HepG2 (cell line): ENCODE data around the gene ARHGDIA. TPM values are rescaled to one million over a fixed set of nuclear protein-coding genes. Genes with fewer than 3 reads are reported as not detected.

Experiments
- ATAC-seq: fragments of 200-7000 bp; cut with Tn5 transposase; 3 replicates; pipeline ENCODE4 v1.9.1; 2020; ENCODE audit warnings: mild to moderate bottlenecking, moderate library complexity
- BruUV-seq: library from RNA; stranded (reverse); fragments of 400-500 nt; replicated peaks from 2 replicates; lab custom pipeline; 2021; lab: Mats Ljungman, UMichigan
- CTCF ChIA-PET: fragments of 300-600 bp; formaldehyde crosslinking; extraction: SDS; loops from one replicate; lab custom pipeline; 2021; ENCODE audit warnings: low total read pairs, inconsistent platforms, low intra/inter-chr PET ratio; lab: Yijun Ruan, JAX
- POLR2A ChIA-PET: fragments of 350-600 bp; sonication (Branson Sonifier 250); formaldehyde crosslinking; loops from one replicate; lab custom pipeline; 2020; ENCODE audit warnings: antibody characterized with exemption, inconsistent platforms; lab: Yijun Ruan, JAX
- DNase-seq: peaks from one replicate; pipeline ENCODE4 v3.0.0-alpha.2; 2015; ENCODE audit warnings: low spot score
- FAIRE-seq: peaks from 3 replicates; lab custom pipeline; 2011; peaks lifted over from hg19 to GRCh38; lab: Jason Lieb, UNC
- H2AFZ ChIP-seq: one replicate; pipeline ENCODE4 v1.6.1; 2011; ENCODE audit warnings: low read length, inconsistent platforms
- H3K27ac ChIP-seq: fragments of 300-600 bp; 3 replicates; pipeline ENCODE4 v1.8.0; 2011; ENCODE audit warnings: mixed run types, mild to moderate bottlenecking, mixed read lengths, low read length, inconsistent platforms; ENCODE audit not compliant: insufficient read depth; ENCODE audit errors: extremely low read length
- H3K27me3 ChIP-seq, 2 experiments: fragments of 200-600 bp in 1 of 2; 2 replicates in 1 of 2; 3 replicates in 1 of 2; pipeline versions ENCODE4 v1.6.0 to v1.8.0; 2011; ENCODE audit warnings: low read length in 2 of 2, mild to moderate bottlenecking in 2 of 2, moderate library complexity in 2 of 2, inconsistent platforms in 1 of 2; ENCODE audit not compliant: insufficient read depth in 2 of 2, control insufficient read depth in 1 of 2
- H3K36me3 ChIP-seq, 2 experiments: fragments of 200-600 bp in 1 of 2; replicated peaks in 1 of 2; 2 replicates in 1 of 2; 3 replicates in 1 of 2; pipeline versions ENCODE4 v1.5.1 to v1.8.0; 2011; ENCODE audit warnings: low read length in 2 of 2, inconsistent platforms in 1 of 2; ENCODE audit not compliant: insufficient read depth in 2 of 2, control insufficient read depth in 1 of 2
- H3K4me1 ChIP-seq: 2 replicates; pipeline ENCODE4 v1.5.1; 2012; ENCODE audit warnings: low read length, inconsistent platforms; ENCODE audit not compliant: insufficient read depth
- H3K4me2 ChIP-seq: 2 replicates; pipeline ENCODE4 v1.6.0; 2011; ENCODE audit warnings: low read depth, low read length, inconsistent platforms
- H3K4me3 ChIP-seq, 3 experiments: fragments of 200-600 bp in 1 of 3; sonication (generic), shearing (Covaris generic) in 1 of 3; replicated peaks in 1 of 3; 2 replicates each; pipeline ENCODE4 v1.5.1; 2011 to 2016; ENCODE audit warnings: low read length in 3 of 3, inconsistent platforms in 2 of 3, low read depth in 2 of 3, mild to moderate bottlenecking in 2 of 3, control low read depth in 1 of 3, mixed read lengths in 1 of 3; ENCODE audit not compliant: insufficient read depth in 1 of 3
- H3K79me2 ChIP-seq: one replicate; pipeline ENCODE4 v1.6.1; 2011; ENCODE audit warnings: low read length, inconsistent platforms; ENCODE audit not compliant: insufficient read depth
- H3K9ac ChIP-seq: 2 replicates; pipeline ENCODE4 v1.6.0; 2011; ENCODE audit warnings: mild to moderate bottlenecking, low read depth, low read length, inconsistent platforms; ENCODE audit not compliant: insufficient read depth
- H3K9me3 ChIP-seq: 2 replicates; pipeline ENCODE4 v1.5.1; 2012; ENCODE audit warnings: mild to moderate bottlenecking, low read length
- H4K20me1 ChIP-seq: 2 replicates; pipeline ENCODE4 v1.6.0; 2011; ENCODE audit warnings: inconsistent platforms, mild to moderate bottlenecking, low read length, moderate library complexity; ENCODE audit not compliant: insufficient read depth
- ATF2 ChIP-seq: sonication (generic); formaldehyde crosslinking; IDR thresholded peaks from 2 replicates; pipeline ENCODE4 v1.4.0; 2020; ENCODE audit warnings: missing genetic modification reagents
- CSRNP2 ChIP-seq: sonication (generic); formaldehyde crosslinking; conservative IDR thresholded peaks from 2 replicates; pipeline ENCODE4 v1.8.0; 2022; ENCODE audit warnings: low read depth, missing genetic modification reagents
- FOSL2 ChIP-seq: sonication (generic); formaldehyde crosslinking; IDR thresholded peaks from 2 replicates; pipeline ENCODE4 v1.4.0; 2020; ENCODE audit warnings: missing genetic modification reagents
- FOXO1 ChIP-seq: sonication (generic); formaldehyde crosslinking; IDR thresholded peaks from 2 replicates; pipeline ENCODE4 v1.4.0; 2020; ENCODE audit warnings: missing genetic modification reagents
- GLMP ChIP-seq: sonication (generic); formaldehyde crosslinking; IDR thresholded peaks from 2 replicates; pipeline ENCODE4 v1.9.0; 2021; ENCODE audit warnings: missing genetic modification reagents, mild to moderate bottlenecking, borderline replicate concordance
- HNRNPL ChIP-seq: fragments of 200-400 bp; formaldehyde crosslinking; IDR thresholded peaks from 2 replicates; pipeline ENCODE4 v1.6.1; 2017; ENCODE audit warnings: mild to moderate bottlenecking, low read depth, low read length
- KLF13 ChIP-seq: sonication (generic); formaldehyde crosslinking; IDR thresholded peaks from 2 replicates; pipeline ENCODE4 v1.4.0; 2020; ENCODE audit warnings: mild to moderate bottlenecking, missing genetic modification reagents
- LBX2 ChIP-seq: sonication (generic); formaldehyde crosslinking; IDR thresholded peaks from 2 replicates; pipeline ENCODE4 v1.5.0; 2020; ENCODE audit warnings: missing genetic modification reagents, mild to moderate bottlenecking, borderline replicate concordance
- MXD1 ChIP-seq: sonication (generic); formaldehyde crosslinking; IDR thresholded peaks from 2 replicates; pipeline ENCODE4 v1.4.0; 2020; ENCODE audit warnings: mild to moderate bottlenecking, missing genetic modification reagents
- NFIB ChIP-seq: sonication (generic); formaldehyde crosslinking; IDR thresholded peaks from 2 replicates; pipeline ENCODE4 v1.9.0; 2021; ENCODE audit warnings: missing genetic modification reagents, mild to moderate bottlenecking, borderline replicate concordance
- PHF8 ChIP-seq: sonication (generic); formaldehyde crosslinking; IDR thresholded peaks from 2 replicates; pipeline ENCODE4 v1.5.0; 2020; ENCODE audit warnings: missing genetic modification reagents
- SALL1 ChIP-seq: sonication (generic); formaldehyde crosslinking; IDR thresholded peaks from 2 replicates; pipeline ENCODE4 v1.8.0; 2022; ENCODE audit warnings: mild to moderate bottlenecking, missing genetic modification reagents
- SP1 ChIP-seq, 2 experiments: fragments of 450-650 bp in 1 of 2; sonication (generic) in 1 of 2; formaldehyde crosslinking in 1 of 2; IDR thresholded peaks; 2 replicates each; pipeline versions ENCODE4 v1.4.0 to v1.6.1; 2016 to 2020; ENCODE audit warnings: missing genetic modification reagents in 1 of 2
- ZNF205 ChIP-seq: IDR thresholded peaks from 2 replicates; pipeline ENCODE4 v1.6.1; 2018; ENCODE audit warnings: missing biosample characterization, missing genetic modification reagents
- ZNF337 ChIP-seq: sonication (generic); formaldehyde crosslinking; IDR thresholded peaks from 2 replicates; pipeline ENCODE4 v1.5.1; 2020; ENCODE audit warnings: missing genetic modification reagents, low read depth, mild to moderate bottlenecking, borderline replicate concordance
- ZNF597 ChIP-seq: sonication (generic); formaldehyde crosslinking; IDR thresholded peaks from 2 replicates; pipeline ENCODE4 v1.5.0; 2020; ENCODE audit warnings: missing genetic modification reagents
- WGBS: methylation state at CpG from one replicate; pipeline ENCODE4 v1.1.6; 2017; ENCODE audit warnings: low lambda C conversion rate; 5-methylcytosine and 5-hydroxymethylcytosine counted together
- in situ Hi-C: cut with HindIII; loops from 2 replicates; pipeline ENCODE4 v1.10.0; 2017; ENCODE audit warnings: low pct_unique_long_range_greater_than_20kb; ENCODE audit not compliant: extremely low pct_ligation_motif_present
- intact Hi-C: fragments of 100-400 bp; cut with micrococcal nuclease; formaldehyde crosslinking; loops from one replicate; pipeline ENCODE4 v1.10.0; 2022; ENCODE audit not compliant: unreplicated experiment
- polyA plus RNA-seq, 8 experiments: library from polyadenylated mRNA; depleted of rRNA in 3 of 8; stranded (reverse) in 7 of 8; unstranded in 1 of 8; fragments of >200 nt; fragmentation: Illumina TruSeq in 4 of 8; extraction: Trizol in 4 of 8; gene quantifications; 2 replicates each; pipeline versions ENCODE4 v1.2.1 to v1.2.3, GENCODE V29; 2011 to 2016; ENCODE audit warnings: low read depth in 4 of 8, missing spikeins in 1 of 8, mixed read lengths in 1 of 8; ENCODE audit not compliant: insufficient read depth in 1 of 8
- total RNA-seq, 5 experiments: library from RNA; depleted of rRNA; stranded (reverse); fragments of >200 nt; fragmentation: Illumina TruSeq; extraction: Trizol; gene quantifications; 2 replicates each; pipeline ENCODE4 v1.2.3, GENCODE V29; 2016; ENCODE audit warnings: low read depth in 1 of 5

Gene ARHGDIA
- total and polyA plus RNA-seq, 2 of the 13 experiments (the other 11 are each of a cell fraction or from before 2014, with no cell fraction given): 40.0 to 64.0 TPM

GRCh38 chr17:81902653-81903414 lies 31.7 kb upstream of the ARHGDIA start:
- DNase-seq (no peak), ATAC-seq (peak; percentile 7), FAIRE-seq (no peak)
- H3K4me1 ChIP-seq: peaks cover 22% of the 10 kb centered on the region
- intact Hi-C loops (no loop called here), in situ Hi-C loops (no loop called here)
- H3K9ac ChIP-seq: peak overlapping the region; percentile 38
- peak overlapping the region in 2 of 3 experiments; percentile 19 to 65; a peak in 3 of 6 replicates for H3K4me3 ChIP-seq
- peaks cover 8% of the 10 kb centered on the region; the same call in 1 of the 2 replicates for H4K20me1 ChIP-seq
- CTCF ChIA-PET: no interaction called here
- H3K4me2 ChIP-seq: peak overlapping the region; percentile 68
- peaks cover 3% of the 10 kb centered on the region for H3K79me2 ChIP-seq
- no peak overlapping the region for H2AFZ ChIP-seq
- peaks cover 41 to 63% of the 10 kb centered on the region in 2 experiments for H3K36me3 ChIP-seq
- no peaks in the 10 kb centered on the region for H3K27me3 ChIP-seq
- 41% methylated on average over 37 of the region's 47 CpGs for WGBS
- no peaks in the 10 kb centered on the region for H3K9me3 ChIP-seq
- BruUV-seq: no TSS peak
- POLR2A ChIA-PET: interaction anchor here (0.6 to 2.9 kb wide), 5 partner anchors 10 to 135 kb away, joined by 3 to 10 read pairs (median 4); partner anchors contain the start of genes ALYREF, ANAPC11, DCXR and MAFG
- H3K27ac ChIP-seq: peak overlapping the region; percentile 28
- no peak for TF ChIP-seq ZNF337 (CRISPR knock-in tag)
- no peak for TF ChIP-seq CSRNP2
- TF ChIP-seq GLMP: no peak
- no peak for TF ChIP-seq LBX2
- no peak for TF ChIP-seq FOSL2 (CRISPR knock-in tag)
- no peak for TF ChIP-seq FOXO1
- no peak for TF ChIP-seq SP1 (IDR thresholded peaks at IDR 0.05)
- TF ChIP-seq SP1 (CRISPR knock-in tag; IDR thresholded peaks at IDR 0.05): no peak
- TF ChIP-seq KLF13 (CRISPR knock-in tag): no peak
- TF ChIP-seq HNRNPL: peak; percentile 74; the same call in 1 of the 2 replicates
- 0 out of 2 replicates have a peak, but pooled peaks have one; percentile 25 for TF ChIP-seq ZNF597 (CRISPR knock-in tag)
- no peak for TF ChIP-seq NFIB (CRISPR knock-in tag)
- TF ChIP-seq ATF2 (CRISPR knock-in tag): 0 out of 2 replicates have a peak, but pooled peaks have one; percentile 10
- TF ChIP-seq PHF8 (CRISPR knock-in tag): no peak
- peak; percentile 15; the same call in 1 of the 2 replicates for TF ChIP-seq SALL1 (CRISPR knock-in tag)
- 0 out of 2 replicates have a peak, but pooled peaks have one; percentile 28 for TF ChIP-seq ZNF205 (CRISPR knock-in tag)
- no peak for TF ChIP-seq MXD1 (CRISPR knock-in tag)
